Measurements from ENCODE around the gene CD247.

Gene CD247

GRCh38 chr1:167533851-167534300, 15.5 kb upstream of the CD247 start:
- Mint-ChIP-seq H3K9me3 (no peaks in the 10 kb centered on the region), H3K27me3 (ENCODE audit: low read depth) (peaks cover 3% of the 10 kb centered on the region)
- peak; percentile 86 to 91 (median 88) for TF ChIP-seq CTCF (IDR thresholded peaks at IDR 0.05; ENCODE audit: unreplicated experiment in 3 of 3)

DNA sequence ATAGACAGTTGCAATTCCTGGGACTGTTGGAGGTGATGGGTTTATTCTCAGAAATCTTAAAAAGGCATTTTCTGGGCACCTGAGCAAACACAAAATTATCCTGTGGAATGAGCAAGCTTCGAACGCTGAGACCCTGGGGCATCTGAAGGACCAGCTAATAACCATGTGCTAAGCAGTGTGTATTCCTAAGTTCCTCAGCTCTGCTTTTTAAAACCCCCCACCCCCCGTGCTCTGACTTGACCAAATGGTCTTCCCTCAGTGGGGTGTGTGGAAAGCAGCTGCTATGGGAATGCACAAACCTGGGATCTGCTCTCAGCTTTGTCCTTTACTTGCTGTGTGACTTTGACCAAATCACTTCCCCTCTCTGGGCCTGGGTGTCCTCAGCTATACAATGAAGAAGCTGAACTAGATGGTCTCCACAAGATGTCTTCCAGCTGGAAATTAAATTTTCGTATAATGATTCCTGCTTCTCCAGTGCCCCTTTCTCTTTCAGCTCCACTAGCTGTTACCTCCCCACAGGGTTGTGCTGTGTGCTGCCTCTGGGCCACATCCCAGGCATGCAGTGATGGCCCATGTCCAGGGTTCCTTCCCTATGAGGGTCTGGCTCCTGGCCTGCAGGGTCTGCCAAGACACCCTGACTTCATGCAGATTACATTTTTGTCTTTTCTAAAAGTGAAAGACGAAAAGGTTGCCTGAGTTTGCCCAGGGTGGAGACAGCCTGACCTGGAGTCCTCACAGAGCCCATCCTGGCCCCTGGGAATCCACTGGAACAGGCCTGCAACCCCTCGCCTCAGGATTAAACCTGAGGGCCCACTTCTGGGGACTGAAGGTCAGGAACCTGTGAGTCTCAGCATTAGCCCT, 14.9 kb upstream of the CD247 start:
- Mint-ChIP-seq H3K27ac (no peak overlapping the region), H3K4me1 (peaks cover 23% of the 10 kb centered on the region), H3K27me3 (ENCODE audit: low read depth) (peaks cover 3% of the 10 kb centered on the region), H3K9me3 (no peaks in the 10 kb centered on the region), H3K4me3 (no peak overlapping the region), H3K36me3 (ENCODE audit: low read depth) (no peaks in the 10 kb centered on the region)
- TF ChIP-seq CTCF (IDR thresholded peaks at IDR 0.05; ENCODE audit: unreplicated experiment in 3 of 3), result no peak

More at GRCh38 chr1:167533851-167534300, 15.5 kb upstream of the CD247 start:
- no peaks in the 10 kb centered on the region for H3K36me3 Mint-ChIP-seq (ENCODE audit: low read depth)
- H3K4me1 Mint-ChIP-seq, result peaks cover 28% of the 10 kb centered on the region
- H3K4me3 Mint-ChIP-seq, result no peak overlapping the region
- H3K27ac Mint-ChIP-seq, result no peak overlapping the region

DNA sequence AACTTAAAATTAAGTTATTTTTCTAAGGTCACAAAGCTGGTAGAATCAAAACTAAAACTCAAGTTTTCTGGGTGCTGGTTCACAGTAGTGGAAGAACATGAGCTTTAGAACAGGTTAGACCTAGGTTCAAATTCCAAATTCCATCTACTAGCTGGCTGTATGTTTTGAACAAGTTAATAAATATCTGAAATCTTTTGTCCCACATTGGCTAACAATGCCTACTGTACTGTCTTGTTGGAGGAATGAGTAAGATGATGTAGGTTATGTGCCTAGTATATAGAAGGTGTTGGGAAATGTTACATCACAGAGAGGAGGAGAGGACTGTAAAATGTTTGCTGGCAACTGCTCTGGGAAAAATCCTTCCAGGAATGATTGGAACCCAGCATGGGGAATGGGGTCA, 14.0 kb upstream of the CD247 start:
- Mint-ChIP-seq H3K4me1 (peaks cover 23% of the 10 kb centered on the region), H3K27me3 (ENCODE audit: low read depth) (peaks cover 3% of the 10 kb centered on the region), H3K4me3 (no peak overlapping the region), H3K9me3 (no peaks in the 10 kb centered on the region), H3K27ac (peak overlapping the region; percentile 5 to 52 (median 42)), H3K36me3 (ENCODE audit: low read depth) (no peaks in the 10 kb centered on the region)
- TF ChIP-seq CTCF (IDR thresholded peaks at IDR 0.05; ENCODE audit: unreplicated experiment in 3 of 3), result no peak

DNA sequence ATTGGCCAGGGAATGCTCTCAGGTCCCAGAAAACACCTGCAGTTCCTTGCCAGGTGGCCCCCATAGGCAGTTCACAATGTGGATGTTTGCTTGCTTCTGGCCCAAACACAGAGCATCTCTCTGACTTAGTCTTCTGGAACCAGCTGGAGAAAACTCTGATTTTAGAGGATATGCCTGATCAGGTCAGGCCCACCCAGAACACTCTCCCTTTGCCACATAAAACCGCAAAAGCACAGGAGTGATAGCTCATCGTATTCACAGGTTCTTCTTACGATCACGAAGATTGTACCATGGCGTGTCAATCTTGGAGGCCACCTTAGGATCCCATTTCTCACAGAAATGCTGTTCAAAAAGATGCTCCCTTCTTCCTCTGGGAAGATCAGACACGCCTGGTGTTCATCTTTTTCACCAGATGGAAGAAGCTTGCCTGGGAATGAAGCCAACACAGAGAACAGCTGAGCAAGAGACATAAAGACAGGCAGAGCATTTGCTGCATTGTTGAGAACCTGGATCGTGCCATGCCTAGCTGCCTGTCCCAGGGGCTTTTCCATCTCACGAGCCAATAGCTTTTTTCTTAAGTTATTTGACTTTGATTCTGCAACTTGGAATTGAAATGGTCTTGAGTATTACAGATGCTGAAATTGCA, 11.6 kb upstream of the CD247 start:
- no peak for TF ChIP-seq CTCF (IDR thresholded peaks at IDR 0.05; ENCODE audit: unreplicated experiment in 3 of 3)
- Mint-ChIP-seq H3K27ac (no peak overlapping the region), H3K36me3 (ENCODE audit: low read depth) (no peaks in the 10 kb centered on the region)

GRCh38 chr1:167528057-167528728, 9.9 kb upstream of the CD247 start:
- no peak overlapping the region for H3K27ac Mint-ChIP-seq
- H3K4me1 Mint-ChIP-seq, result peaks cover 27% of the 10 kb centered on the region
- no peak for TF ChIP-seq CTCF (IDR thresholded peaks at IDR 0.05; ENCODE audit: unreplicated experiment in 3 of 3)
- no peaks in the 10 kb centered on the region for H3K36me3 Mint-ChIP-seq (ENCODE audit: low read depth)
- no peak overlapping the region for H3K4me3 Mint-ChIP-seq
- H3K9me3 Mint-ChIP-seq, result peaks cover 6% of the 10 kb centered on the region
- no peaks in the 10 kb centered on the region for H3K27me3 Mint-ChIP-seq (ENCODE audit: low read depth)

More for the DNA sequence above, 11.6 kb upstream of the CD247 start:
- Mint-ChIP-seq H3K4me3 (peak overlapping the region in 2 of 3 experiments; percentile 19 to 69), H3K4me1 (peaks cover 29% of the 10 kb centered on the region), H3K9me3 (no peaks in the 10 kb centered on the region), H3K27me3 (ENCODE audit: low read depth) (peaks cover 3% of the 10 kb centered on the region)
